ENCODE data around the gene FBXO28. TPM values are rescaled to one million over a fixed set of nuclear protein-coding genes. Genes with fewer than 3 reads are reported as not detected.

Gene FBXO28
- total RNA-seq, 1 experiment from 2014 or later = 82.6 TPM

- peaks cover 14% of the 10 kb centered on the region; the same call in 1 of the 2 replicates for H3K4me1 ChIP-seq (ENCODE audit: insufficient read depth, low read length)
- H3K4me3 ChIP-seq (ENCODE audit: low read length) = no peak overlapping the region
- no peaks in the 10 kb centered on the region for H3F3A ChIP-seq (ENCODE audit: low read length, unreplicated experiment)
- no TSS peak for BruUV-seq (replicated peaks)
- ATAC-seq (peak; percentile 33), DNase-seq (peak; percentile 47)
- no peak overlapping the region for H3K9ac ChIP-seq (ENCODE audit: low read length)
- H3K27ac ChIP-seq (ENCODE audit: low read length) = no peak overlapping the region
- intact Hi-C loops (cut with micrococcal nuclease) = no loop called here
- H3K27me3 ChIP-seq (ENCODE audit: low read length) = no peaks in the 10 kb centered on the region
- no peak for TF ChIP-seq EZH2 (IDR thresholded peaks at IDR 0.05; ENCODE audit: low read length, unreplicated experiment)
- no peak for TF ChIP-seq CTCF (conservative IDR thresholded peaks at IDR 0.05; ENCODE audit: low read depth, low read length)
- no peak for TF ChIP-seq EZH2phosphoT487 (IDR thresholded peaks at IDR 0.05; ENCODE audit: borderline replicate concordance, low read length)
- no peak overlapping the region for H2AFZ ChIP-seq (ENCODE audit: low read length)
- H3K9me2 ChIP-seq (replicated peaks; ENCODE audit: low read length) = no peaks in the 10 kb centered on the region
- no peak overlapping the region for H3K4me2 ChIP-seq (ENCODE audit: low read length)
- no peaks in the 10 kb centered on the region for H3K9me3 ChIP-seq (ENCODE audit: low read length)
- peaks cover 81% of the 10 kb centered on the region for H3K79me2 ChIP-seq (ENCODE audit: low read length)
- ChIA-PET CTCF (no interaction called here), POLR2A (ENCODE audit: unreplicated experiment) (no interaction called here)
- peaks cover 33% of the 10 kb centered on the region for H3K36me3 ChIP-seq (ENCODE audit: low read depth, low read length)
- peaks cover 8% of the 10 kb centered on the region for H4K20me1 ChIP-seq (ENCODE audit: low read length)
Observed at GRCh38 chr1:224127925-224128819, 14.3 kb downstream of the FBXO28 start.

GRCh38 chr1:224131253-224131652 is 17.3 kb downstream of the FBXO28 start:
- H3K27me3 ChIP-seq (ENCODE audit: low read length) = no peaks in the 10 kb centered on the region
- H3F3A ChIP-seq (ENCODE audit: low read length, unreplicated experiment) = no peaks in the 10 kb centered on the region
- CTCF ChIA-PET = no interaction called here
- TF ChIP-seq EZH2 (IDR thresholded peaks at IDR 0.05; ENCODE audit: low read length, unreplicated experiment) (no peak), CTCF (conservative IDR thresholded peaks at IDR 0.05; ENCODE audit: low read depth, low read length) (no peak), EZH2phosphoT487 (IDR thresholded peaks at IDR 0.05; ENCODE audit: borderline replicate concordance, low read length) (no peak)
- no peak overlapping the region for H3K4me2 ChIP-seq (ENCODE audit: low read length)
- ATAC-seq (no peak), DNase-seq (no peak)
- BruUV-seq (replicated peaks) = TSS peak; percentile 7
- H3K9ac ChIP-seq (ENCODE audit: low read length) = no peak overlapping the region
- H3K79me2 ChIP-seq (ENCODE audit: low read length) = peaks cover 51% of the 10 kb centered on the region
- H3K9me3 ChIP-seq (ENCODE audit: low read length) = no peaks in the 10 kb centered on the region
- H2AFZ ChIP-seq (ENCODE audit: low read length) = no peak overlapping the region
- intact Hi-C loops (cut with micrococcal nuclease) = no loop called here
- POLR2A ChIA-PET (ENCODE audit: unreplicated experiment) = no interaction called here
- H3K4me3 ChIP-seq (ENCODE audit: low read length) = no peak overlapping the region
- peaks cover 49% of the 10 kb centered on the region for H3K36me3 ChIP-seq (ENCODE audit: low read depth, low read length)
- H3K27ac ChIP-seq (ENCODE audit: low read length) = no peak overlapping the region
- H3K9me2 ChIP-seq (replicated peaks; ENCODE audit: low read length) = no peaks in the 10 kb centered on the region
- peaks cover 4% of the 10 kb centered on the region for H4K20me1 ChIP-seq (ENCODE audit: low read length)
- peaks cover 14% of the 10 kb centered on the region; the same call in 1 of the 2 replicates for H3K4me1 ChIP-seq (ENCODE audit: insufficient read depth, low read length)

GRCh38 chr1:224132901-224133300 is 19.0 kb downstream of the FBXO28 start:
- H3K9me2 ChIP-seq (replicated peaks; ENCODE audit: low read length) = no peaks in the 10 kb centered on the region
- H4K20me1 ChIP-seq (ENCODE audit: low read length) = no peaks in the 10 kb centered on the region
- peak; percentile 71 for ATAC-seq
- no peak overlapping the region for H3K4me3 ChIP-seq (ENCODE audit: low read length)
- BruUV-seq (replicated peaks) = no TSS peak
- H3K27me3 ChIP-seq (ENCODE audit: low read length) = no peaks in the 10 kb centered on the region
- no peak overlapping the region for H2AFZ ChIP-seq (ENCODE audit: low read length)
- no peak overlapping the region for H3K9ac ChIP-seq (ENCODE audit: low read length)
- TF ChIP-seq CTCF (conservative IDR thresholded peaks at IDR 0.05; ENCODE audit: low read depth, low read length) = no peak
- TF ChIP-seq EZH2 (IDR thresholded peaks at IDR 0.05; ENCODE audit: low read length, unreplicated experiment) = no peak
- no peak for TF ChIP-seq EZH2phosphoT487 (IDR thresholded peaks at IDR 0.05; ENCODE audit: borderline replicate concordance, low read length)
- no peak overlapping the region for H3K4me2 ChIP-seq (ENCODE audit: low read length)
- peaks cover 35% of the 10 kb centered on the region for H3K79me2 ChIP-seq (ENCODE audit: low read length)
- DNase-seq = peak; percentile 45
- ChIA-PET CTCF (no interaction called here), POLR2A (ENCODE audit: unreplicated experiment) (no interaction called here)
- no peaks in the 10 kb centered on the region for H3F3A ChIP-seq (ENCODE audit: low read length, unreplicated experiment)
- H3K9me3 ChIP-seq (ENCODE audit: low read length) = no peaks in the 10 kb centered on the region
- H3K27ac ChIP-seq (ENCODE audit: low read length) = no peak overlapping the region
- H3K36me3 ChIP-seq (ENCODE audit: low read depth, low read length) = peaks cover 51% of the 10 kb centered on the region
- peaks cover 5% of the 10 kb centered on the region; the same call in 1 of the 2 replicates for H3K4me1 ChIP-seq (ENCODE audit: insufficient read depth, low read length)
- intact Hi-C loops (cut with micrococcal nuclease) = no loop called here
